Ectodermal cell (in vitro differentiated cells): ENCODE data around the gene ST6GAL1.
"Not testable (repeated sequence)": the region's sequence is repeated elsewhere in the genome, so short reads cannot be mapped to it uniquely, and the experiment has no call there.

Source experiments
- H3K27ac ChIP-seq: 2 replicates; pipeline ENCODE4 v1.7.0; 2013; ENCODE audit warnings: mild to moderate bottlenecking, low read depth, low read length; ENCODE audit not compliant: insufficient read depth, poor library complexity, severe bottlenecking
- H3K27me3 ChIP-seq: 2 replicates; pipeline ENCODE4 v1.7.0; 2013; ENCODE audit warnings: mild to moderate bottlenecking, low read length; ENCODE audit not compliant: insufficient read depth, control insufficient read depth, poor library complexity, severe bottlenecking
- H3K36me3 ChIP-seq: one replicate; pipeline ENCODE4 v1.7.0; 2013; ENCODE audit warnings: low read length; ENCODE audit not compliant: control insufficient read depth, insufficient read depth
- H3K4me1 ChIP-seq: one replicate; pipeline ENCODE4 v1.7.0; 2013; ENCODE audit warnings: low read length; ENCODE audit not compliant: control insufficient read depth, insufficient read depth
- H3K4me3 ChIP-seq: 2 replicates; pipeline ENCODE4 v1.7.0; 2013; ENCODE audit warnings: low read depth, low read length, control low read depth; ENCODE audit not compliant: insufficient read depth
- H3K9me3 ChIP-seq: 2 replicates; pipeline ENCODE4 v1.7.0; 2013; ENCODE audit warnings: mild to moderate bottlenecking, low read length, moderate library complexity; ENCODE audit not compliant: control insufficient read depth
- WGBS, 2 experiments: methylation state at CpG; one replicate each; pipeline ENCODE4 v1.1.7; 2013; ENCODE audit warnings: missing lambda C conversion rate in 2 of 2; 5-methylcytosine and 5-hydroxymethylcytosine counted together

The ST6GAL1 gene

GRCh38 chr3:186893071-186893470 is 37.3 kb upstream of the ST6GAL1 start:
- no CpG with 5 or more reads among the region's 2 CpGs for WGBS, 2 experiments
- H3K36me3 ChIP-seq, H3K4me1 ChIP-seq, H3K9me3 ChIP-seq, H3K27ac ChIP-seq, H3K27me3 ChIP-seq, H3K4me3 ChIP-seq: not testable (repeated sequence)

DNA sequence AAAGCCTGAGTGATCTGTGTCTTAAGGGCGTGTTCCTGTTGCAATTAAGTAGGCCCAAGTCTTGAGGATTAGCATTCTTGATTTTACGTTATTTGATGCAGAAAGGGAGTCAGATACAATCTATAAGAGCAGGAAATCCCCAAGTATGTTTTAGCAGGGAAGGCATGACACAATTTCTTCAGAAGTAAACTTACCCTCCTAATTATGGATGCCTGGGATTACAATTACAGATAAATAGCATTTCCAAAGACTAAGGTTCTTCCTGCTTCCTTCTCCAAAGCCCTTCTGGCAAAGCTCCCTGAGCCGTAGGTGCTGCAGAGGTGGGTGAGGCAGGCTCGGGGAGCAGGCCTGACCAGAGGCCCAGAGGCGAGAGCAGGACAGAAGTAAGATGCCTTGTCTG is 34.9 kb upstream of the ST6GAL1 start:
- 82 to 89% methylated on average over 5 of the region's 5 CpGs for WGBS, 2 experiments
- H3K4me3 ChIP-seq = no peak overlapping the region
- H3K9me3 ChIP-seq = no peaks in the 10 kb centered on the region

DNA sequence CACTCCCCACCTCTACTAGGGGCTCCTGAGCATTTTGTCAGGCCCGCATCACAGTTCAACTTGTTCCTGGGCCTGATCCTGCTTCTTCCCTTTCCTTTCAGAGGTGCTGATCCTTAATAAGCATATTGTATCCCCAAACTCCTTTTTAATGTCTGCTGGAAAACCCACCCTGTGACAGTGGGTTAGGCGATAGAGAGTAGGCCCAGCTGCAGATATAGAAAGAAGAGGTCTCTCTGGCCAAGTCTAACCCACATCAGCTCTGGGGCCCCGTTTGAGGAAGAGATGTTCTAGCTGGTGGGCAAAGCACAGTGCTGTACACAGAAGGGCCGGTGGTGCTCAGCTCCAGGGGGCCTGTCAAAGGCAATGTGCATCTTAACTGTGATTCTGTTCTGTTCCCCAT is 34.3 kb upstream of the ST6GAL1 start:
- Histone ChIP-seq H3K27ac (no peak overlapping the region), H3K9me3 (no peaks in the 10 kb centered on the region), H3K4me1 (no peaks in the 10 kb centered on the region), H3K27me3 (no peaks in the 10 kb centered on the region), H3K36me3 (no peaks in the 10 kb centered on the region), H3K4me3 (no peak overlapping the region)
- WGBS, 2 experiments = 93 to 94% methylated on average over 4 of the region's 4 CpGs

More for the DNA sequence above, 34.9 kb upstream of the ST6GAL1 start:
- no peak overlapping the region for H3K27ac ChIP-seq
- H3K4me1 ChIP-seq = no peaks in the 10 kb centered on the region
- H3K36me3 ChIP-seq = no peaks in the 10 kb centered on the region
- no peaks in the 10 kb centered on the region for H3K27me3 ChIP-seq

GRCh38 chr3:186896875-186897274 is 33.5 kb upstream of the ST6GAL1 start:
- Histone ChIP-seq H3K36me3 (no peaks in the 10 kb centered on the region), H3K27ac (no peak overlapping the region), H3K9me3 (no peaks in the 10 kb centered on the region), H3K4me3 (no peak overlapping the region), H3K4me1 (no peaks in the 10 kb centered on the region), H3K27me3 (no peaks in the 10 kb centered on the region)
- WGBS, 2 experiments = 39 to 49% methylated on average over 4 of the region's 4 CpGs

- Histone ChIP-seq H3K9me3 (no peaks in the 10 kb centered on the region), H3K27ac (no peak overlapping the region), H3K4me1 (no peaks in the 10 kb centered on the region), H3K36me3 (no peaks in the 10 kb centered on the region), H3K4me3 (no peak overlapping the region), H3K27me3 (no peaks in the 10 kb centered on the region)
- 100% methylated on average over 1 of the region's 1 CpG; no CpG with 5 or more reads in 1 of the 2 experiments for WGBS, 2 experiments
These were observed 29.1 kb upstream of the ST6GAL1 start for GRCh38 chr3:186901135-186901734.

DNA sequence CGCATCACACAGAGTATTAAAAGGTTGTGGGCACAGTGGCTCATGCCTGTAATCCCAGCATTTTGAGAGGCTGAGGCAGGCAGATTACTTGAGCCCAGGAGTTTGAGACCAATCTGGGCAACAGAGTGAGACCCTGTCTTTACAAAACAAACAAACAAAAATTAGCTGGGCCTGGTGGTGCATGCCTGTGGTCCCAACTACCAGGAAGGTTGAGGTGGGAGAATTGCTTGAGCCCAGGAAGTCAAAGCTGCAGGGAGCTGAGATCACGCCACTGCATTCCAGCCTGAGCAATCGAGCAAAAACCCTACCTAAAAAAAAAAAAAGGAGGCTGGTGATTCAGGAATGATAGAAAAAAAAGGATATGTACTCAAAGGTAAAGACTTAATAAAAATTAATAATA is 28.2 kb upstream of the ST6GAL1 start:
- WGBS, 2 experiments = 65 to 69% methylated on average over 2 of the region's 3 CpGs
- H3K4me3 ChIP-seq = no peak overlapping the region

GRCh38 chr3:186902713-186903112 is 27.6 kb upstream of the ST6GAL1 start:
- H3K4me3 ChIP-seq = no peak overlapping the region
- 93 to 97% methylated on average over 2 of the region's 2 CpGs for WGBS, 2 experiments
- no peaks in the 10 kb centered on the region for H3K9me3 ChIP-seq
- no peak overlapping the region for H3K27ac ChIP-seq
- H3K27me3 ChIP-seq = no peaks in the 10 kb centered on the region
- H3K36me3 ChIP-seq = no peaks in the 10 kb centered on the region
- no peaks in the 10 kb centered on the region for H3K4me1 ChIP-seq

More for the DNA sequence above, 28.2 kb upstream of the ST6GAL1 start:
- H3K36me3 ChIP-seq = no peaks in the 10 kb centered on the region
- no peaks in the 10 kb centered on the region for H3K27me3 ChIP-seq
- H3K4me1 ChIP-seq = no peaks in the 10 kb centered on the region
- no peak overlapping the region for H3K27ac ChIP-seq
- H3K9me3 ChIP-seq = no peaks in the 10 kb centered on the region

DNA sequence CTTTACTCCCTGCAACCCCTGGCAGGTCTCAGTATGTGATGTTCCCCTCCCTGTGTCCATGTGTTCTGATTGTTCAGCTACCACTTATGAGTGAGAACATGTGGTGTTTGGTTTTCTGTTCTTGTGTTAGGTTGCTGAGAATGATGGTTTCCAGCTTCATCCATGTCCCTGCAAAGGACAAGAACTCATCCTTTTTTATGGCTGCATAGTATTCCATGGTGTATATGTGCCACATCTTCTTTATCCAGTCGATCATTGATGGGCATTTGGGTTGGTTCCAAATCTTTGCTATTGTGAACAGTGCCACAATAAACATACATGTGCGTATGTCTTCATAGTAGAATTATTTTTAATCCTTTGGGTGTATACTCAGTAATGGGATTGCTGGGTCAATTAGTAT is 26.6 kb upstream of the ST6GAL1 start:
- H3K4me3 ChIP-seq, H3K27ac ChIP-seq, H3K4me1 ChIP-seq, H3K27me3 ChIP-seq, H3K9me3 ChIP-seq, H3K36me3 ChIP-seq: not testable (repeated sequence)
- WGBS, 2 experiments = 80% methylated on average over 2 of the region's 2 CpGs; no CpG with 5 or more reads in 1 of the 2 experiments

DNA sequence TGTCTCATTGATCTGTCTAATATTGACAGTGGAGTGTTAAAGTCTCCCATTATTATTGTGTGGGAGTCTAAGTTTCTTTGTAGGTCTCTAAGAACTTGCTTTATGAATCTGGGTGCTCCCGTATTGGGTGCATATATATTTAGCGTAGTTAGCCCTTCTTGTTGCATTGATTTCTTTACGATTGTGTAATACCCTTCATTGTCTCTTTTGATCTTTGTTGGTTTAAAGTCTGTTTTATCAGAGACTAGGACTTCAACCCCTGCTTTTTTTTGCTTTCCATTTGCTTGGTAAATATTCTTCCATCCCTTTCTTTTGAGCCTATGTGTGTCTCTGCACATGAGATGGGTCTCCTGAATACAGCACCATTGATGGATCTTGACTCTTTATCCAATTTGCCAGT is 23.3 kb upstream of the ST6GAL1 start:
- not testable (repeated sequence) for H3K4me1 ChIP-seq, H3K9me3 ChIP-seq, H3K27me3 ChIP-seq, H3K4me3 ChIP-seq, H3K27ac ChIP-seq, H3K36me3 ChIP-seq
- WGBS, 2 experiments = 96 to 100% methylated on average over 3 of the region's 3 CpGs

GRCh38 chr3:186909078-186909853 is 21.1 kb upstream of the ST6GAL1 start:
- WGBS, 2 experiments = 63 to 66% methylated on average over 17 of the region's 17 CpGs
- no peaks in the 10 kb centered on the region for H3K27me3 ChIP-seq
- no peaks in the 10 kb centered on the region for H3K9me3 ChIP-seq
- no peak overlapping the region for H3K4me3 ChIP-seq
- H3K27ac ChIP-seq = no peak overlapping the region
- no peaks in the 10 kb centered on the region for H3K4me1 ChIP-seq
- no peaks in the 10 kb centered on the region for H3K36me3 ChIP-seq
